Smooth muscle cell of the brain vasculature (primary cell): ENCODE measurements around the gene ARRDC2.
"Not testable (repeated sequence)": the region's sequence is repeated elsewhere in the genome, so short reads cannot be mapped to it uniquely, and the experiment has no call there.

ENCODE experiments used
- DNase-seq: peaks from one replicate; pipeline ENCODE4 v3.0.0-alpha.2; 2012; ENCODE audit warnings: low read depth, low spot score

ARRDC2 gene

DNA sequence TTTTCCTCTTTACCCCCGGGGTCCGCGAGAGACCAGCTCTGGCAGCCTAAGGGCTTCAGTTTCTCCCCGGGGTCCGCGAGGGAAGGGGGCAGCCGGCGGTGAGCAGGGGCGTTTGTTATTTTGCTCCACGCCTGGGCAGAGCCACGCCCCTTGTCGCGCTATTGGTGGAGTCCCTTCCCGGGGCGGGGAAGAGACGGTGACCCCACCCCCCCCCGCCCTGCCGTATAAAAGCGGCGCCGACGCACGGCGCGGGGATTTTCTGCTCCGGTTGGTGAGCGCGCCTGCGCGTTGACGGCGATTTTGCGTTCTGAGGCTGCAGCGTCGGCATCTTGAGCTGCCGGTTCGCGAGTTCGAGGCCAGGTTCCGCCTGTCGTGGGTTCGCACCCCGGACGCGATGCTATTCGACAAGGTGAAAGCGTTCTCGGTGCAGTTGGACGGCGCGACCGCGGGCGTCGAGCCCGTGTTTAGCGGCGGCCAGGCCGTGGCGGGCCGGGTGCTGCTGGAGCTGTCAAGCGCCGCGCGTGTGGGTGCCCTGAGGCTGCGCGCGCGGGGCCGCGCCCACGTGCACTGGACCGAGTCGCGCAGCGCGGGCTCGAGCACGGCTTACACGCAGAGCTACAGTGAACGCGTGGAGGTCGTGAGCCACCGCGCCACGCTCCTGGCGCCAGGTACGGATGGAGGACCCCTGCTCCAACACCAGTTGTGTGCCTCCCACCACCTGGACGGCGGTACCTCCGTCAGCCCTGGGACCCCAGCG is at the start of gene ARRDC2:
Gene ARRDC2 (plus strand): TSS at position 254 of the 757 bp plus-strand sequence. CDS start 141 bp downstream, at position 395.
- DNase-seq = peak; percentile 78

- DNase-seq = no peak
Measured at GRCh38 chr19:17963936-17964691, 43.9 kb upstream of the ARRDC2 start.

- no peak for DNase-seq
Measured at GRCh38 chr19:17965370-17966128, 42.4 kb upstream of the ARRDC2 start.

GRCh38 chr19:17966129-17966483 is 41.9 kb upstream of the ARRDC2 start:
- no peak for DNase-seq

GRCh38 chr19:17966550-17967256 is 41.3 kb upstream of the ARRDC2 start, which contains the start of gene KCNN1:
TSS of gene KCNN1 (plus strand) at chr19:17967107. CDS start at chr19:17973889, 6,782 bp downstream.
- DNase-seq = no peak

DNA sequence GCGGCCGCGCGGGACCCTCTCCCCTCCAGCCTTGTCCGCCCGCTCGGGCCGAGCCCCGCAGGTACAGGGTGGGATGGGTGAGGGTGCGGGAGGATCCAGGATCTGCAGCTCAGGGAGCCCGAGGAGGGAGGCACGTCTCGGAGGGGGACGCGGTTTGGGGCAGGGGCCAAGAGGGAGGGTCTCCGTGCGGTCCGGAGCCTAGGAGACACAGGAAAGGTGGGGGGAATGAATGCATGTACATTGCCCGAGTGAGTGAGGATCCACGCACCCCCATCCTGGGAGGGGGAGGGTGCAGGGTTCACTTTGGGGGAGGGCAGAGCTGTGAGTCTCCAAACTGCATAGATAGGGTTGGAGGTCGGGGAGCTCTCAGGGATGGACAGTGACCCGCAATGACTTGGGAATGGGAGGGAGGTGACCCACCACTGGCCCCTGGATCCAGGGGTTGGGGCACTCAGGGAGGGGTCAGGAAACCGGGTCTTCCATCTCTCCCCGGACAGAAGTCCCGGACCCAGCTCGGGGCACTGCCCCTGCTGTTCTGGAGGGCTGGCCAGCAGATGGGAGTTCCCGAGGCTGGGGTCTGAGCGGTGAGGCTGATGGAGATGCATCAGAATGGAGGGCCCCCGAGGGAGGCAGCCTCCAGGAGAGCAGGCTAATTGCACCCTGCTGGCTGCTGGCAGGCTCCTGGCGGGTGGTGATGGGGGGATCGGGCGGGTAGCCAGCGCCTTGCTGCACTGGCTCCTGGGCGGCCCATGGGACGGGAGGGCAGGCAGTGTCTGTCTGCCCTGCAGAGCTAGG is 40.5 kb upstream of the ARRDC2 start:
- DNase-seq = no peak

- no peak for DNase-seq
Measured at GRCh38 chr19:17968362-17968761, 39.6 kb upstream of the ARRDC2 start.

DNA sequence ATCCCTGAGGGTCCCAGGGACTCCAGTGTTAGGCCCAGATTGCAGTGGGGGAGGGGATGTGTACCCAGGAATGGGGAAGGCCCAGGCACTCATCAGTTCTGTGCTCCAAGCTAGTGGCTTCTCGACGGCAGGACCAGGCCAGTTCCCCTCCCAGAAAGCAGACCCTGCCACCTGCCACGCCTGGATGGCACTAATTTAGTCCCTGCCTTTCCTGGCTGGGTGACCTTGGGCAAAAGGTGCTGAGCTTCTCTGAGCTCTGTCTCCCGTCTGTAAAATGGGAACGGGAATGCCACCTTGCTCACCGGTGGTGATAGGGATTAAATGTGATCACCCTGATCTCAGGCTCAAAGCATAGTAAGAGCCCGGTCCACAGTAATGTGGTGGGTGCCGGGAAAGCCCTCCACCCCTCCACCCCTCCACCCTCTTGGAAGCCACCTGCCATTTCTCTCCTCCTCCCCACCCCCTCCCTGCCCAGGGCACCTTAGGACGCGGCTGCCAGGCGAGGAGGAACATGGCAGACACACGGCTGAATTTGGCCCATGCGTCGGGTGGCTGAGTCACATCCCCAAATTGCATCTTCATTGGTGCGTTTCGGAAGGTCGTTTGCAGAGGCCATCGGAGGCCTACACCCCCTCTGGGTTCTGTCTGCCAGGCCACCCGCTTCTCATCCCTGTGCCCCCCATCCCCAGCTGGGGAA is 38.7 kb upstream of the ARRDC2 start:
- no peak for DNase-seq

- no peak for DNase-seq
Measured at GRCh38 chr19:17972230-17972629, 35.7 kb upstream of the ARRDC2 start.

DNA sequence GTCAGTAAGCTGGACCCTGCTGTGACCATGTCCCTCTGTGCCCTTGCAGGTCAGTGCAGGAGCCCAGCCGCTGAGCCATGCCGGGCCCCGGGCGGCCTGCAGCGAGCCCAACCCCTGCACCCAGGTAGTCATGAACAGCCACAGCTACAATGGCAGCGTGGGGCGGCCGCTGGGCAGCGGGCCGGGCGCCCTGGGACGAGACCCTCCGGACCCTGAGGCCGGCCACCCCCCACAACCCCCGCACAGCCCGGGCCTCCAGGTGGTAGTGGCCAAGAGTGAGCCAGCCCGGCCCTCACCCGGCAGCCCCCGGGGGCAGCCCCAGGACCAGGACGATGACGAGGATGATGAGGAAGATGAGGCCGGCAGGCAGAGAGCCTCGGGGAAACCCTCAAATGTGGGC is 34.2 kb upstream of the ARRDC2 start:
- DNase-seq = no peak

GRCh38 chr19:17974551-17974950 is 33.4 kb upstream of the ARRDC2 start:
- no peak for DNase-seq

DNA sequence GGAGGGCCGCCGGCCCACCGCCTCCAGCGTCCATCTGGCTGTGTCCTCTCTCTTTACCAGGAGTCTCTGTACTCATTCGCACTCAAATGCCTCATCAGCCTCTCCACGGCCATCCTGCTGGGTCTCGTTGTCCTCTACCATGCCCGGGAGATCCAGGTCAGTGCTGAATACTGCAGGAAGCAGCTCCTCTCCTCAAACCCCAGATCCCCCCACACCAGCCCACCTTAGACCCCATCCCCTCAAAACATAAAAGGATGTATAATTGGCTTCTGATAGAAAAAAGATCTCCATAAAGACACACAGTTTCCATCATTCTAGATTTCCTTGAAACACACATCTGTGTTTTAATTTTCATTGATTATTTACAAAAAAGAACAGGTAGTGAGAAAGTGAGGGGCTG is 32.9 kb upstream of the ARRDC2 start:
- no peak for DNase-seq

- DNase-seq = no peak
Measured at GRCh38 chr19:17977021-17977420, 30.9 kb upstream of the ARRDC2 start.

- DNase-seq = no peak
Measured at GRCh38 chr19:17977488-17977887, 30.5 kb upstream of the ARRDC2 start.

- DNase-seq = no peak
Measured at GRCh38 chr19:17981611-17982010, 26.4 kb upstream of the ARRDC2 start.

DNA sequence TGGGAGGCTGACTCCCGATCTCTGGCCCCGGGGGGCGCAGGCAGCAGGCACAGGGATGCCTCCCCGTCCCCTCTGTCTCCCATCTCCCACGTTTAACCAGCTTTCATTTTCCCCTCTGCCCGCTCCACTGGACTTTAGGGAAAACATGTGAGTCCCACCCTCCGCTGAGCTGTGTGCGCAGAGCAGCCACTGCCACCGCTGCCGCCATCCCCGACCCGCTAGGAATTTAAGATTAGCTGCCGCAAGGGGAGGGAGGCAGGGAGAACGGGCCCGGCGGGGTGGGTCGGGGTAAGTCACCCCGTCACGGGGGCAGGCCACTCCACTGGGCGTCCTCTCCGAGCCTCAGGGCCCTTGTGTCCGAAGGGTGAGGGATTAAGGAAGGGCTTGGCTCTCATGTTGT is 25.5 kb upstream of the ARRDC2 start:
- no peak for DNase-seq

DNA sequence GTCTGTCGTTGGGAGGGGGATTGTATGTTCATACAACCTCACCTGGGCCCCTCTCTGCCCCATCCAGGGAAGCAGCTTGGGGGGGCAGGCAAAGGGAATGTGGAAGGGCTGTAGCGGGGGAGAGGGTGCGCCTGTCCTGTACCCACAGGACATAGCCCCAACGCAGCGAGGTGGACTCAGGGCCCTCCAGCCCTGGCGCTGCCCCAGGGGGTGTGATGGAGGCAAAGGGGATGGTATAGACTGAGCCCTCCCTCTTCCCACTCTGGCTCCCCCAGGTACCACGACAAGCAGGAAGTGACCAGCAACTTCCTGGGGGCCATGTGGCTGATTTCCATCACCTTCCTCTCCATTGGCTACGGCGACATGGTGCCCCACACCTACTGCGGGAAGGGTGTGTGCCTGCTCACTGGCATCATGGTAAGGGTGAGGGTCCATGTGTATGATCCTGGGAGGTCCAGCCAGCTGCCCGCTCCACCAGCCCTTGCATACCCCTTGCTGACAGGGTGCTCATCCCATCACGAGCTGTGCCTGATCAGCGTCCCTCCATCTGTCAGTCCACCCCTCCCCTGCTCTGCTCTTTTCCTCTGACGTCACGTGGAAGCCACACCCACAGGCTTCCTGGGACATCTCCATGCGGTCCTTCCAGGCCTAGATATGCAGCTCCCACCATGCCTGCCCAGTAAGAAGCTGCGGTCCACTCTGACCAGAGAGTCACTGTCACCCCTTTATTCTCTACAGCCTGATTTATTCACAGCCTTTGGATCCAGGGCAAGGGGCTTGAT is 22.7 kb upstream of the ARRDC2 start:
- no peak for DNase-seq

- DNase-seq = not testable (repeated sequence)
Measured at GRCh38 chr19:17986569-17986968, 21.4 kb upstream of the ARRDC2 start.

DNA sequence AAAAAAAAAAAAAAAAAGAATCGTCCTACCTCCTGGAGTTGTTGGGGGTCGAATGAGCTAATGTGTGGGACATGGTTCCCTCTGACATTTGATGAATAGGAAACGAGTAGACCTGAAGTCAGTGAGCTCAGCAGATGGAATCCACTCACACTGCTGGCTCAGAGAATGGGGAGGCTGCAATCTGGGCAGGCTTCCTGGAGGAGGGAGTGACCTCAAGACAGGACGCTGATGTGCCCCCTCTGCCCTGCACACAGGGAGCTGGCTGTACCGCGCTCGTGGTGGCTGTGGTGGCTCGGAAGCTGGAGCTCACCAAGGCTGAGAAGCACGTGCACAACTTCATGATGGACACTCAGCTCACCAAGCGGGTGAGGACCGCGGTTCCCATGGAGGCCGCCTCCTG is 19.8 kb upstream of the ARRDC2 start:
- DNase-seq = no peak
